HG02852 (cell line): Measurements from ENCODE around the gene MYOCD.

ENCODE experiments used
- ATAC-seq: cut with Tn5 transposase; IDR thresholded peaks from one replicate; pipeline ENCODE4 v1.9.1; 2021; ENCODE audit warnings: mild to moderate bottlenecking, moderate library complexity; ENCODE audit not compliant: unreplicated experiment

Gene MYOCD

GRCh38 chr17:12709063-12709462 lies 43.4 kb downstream of the MYOCD start:
- ATAC-seq, result no peak

GRCh38 chr17:12712415-12712814 lies 46.7 kb downstream of the MYOCD start:
- ATAC-seq, result no peak

DNA sequence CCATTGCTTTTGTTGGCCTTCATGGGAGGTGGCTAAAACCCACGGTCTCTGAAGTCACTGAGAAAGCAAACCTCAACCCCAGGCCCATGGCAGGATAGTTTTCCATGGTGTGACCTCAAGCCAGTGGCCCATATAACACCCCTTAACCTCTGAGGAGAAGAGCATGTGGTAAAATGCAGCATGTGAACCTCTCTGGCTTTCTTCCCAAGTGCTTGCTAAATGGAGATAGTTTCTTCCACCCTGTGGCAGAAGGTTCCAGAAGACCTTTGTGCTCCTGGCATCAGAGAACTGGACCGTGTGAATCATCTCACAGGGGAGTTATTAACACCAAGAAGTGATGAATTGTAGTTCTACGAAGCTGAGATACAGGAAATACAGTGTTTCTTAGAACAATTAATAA lies 47.3 kb downstream of the MYOCD start:
- ATAC-seq, result no peak

GRCh38 chr17:12719948-12720347 lies 54.3 kb downstream of the MYOCD start:
- ATAC-seq, result no peak

DNA sequence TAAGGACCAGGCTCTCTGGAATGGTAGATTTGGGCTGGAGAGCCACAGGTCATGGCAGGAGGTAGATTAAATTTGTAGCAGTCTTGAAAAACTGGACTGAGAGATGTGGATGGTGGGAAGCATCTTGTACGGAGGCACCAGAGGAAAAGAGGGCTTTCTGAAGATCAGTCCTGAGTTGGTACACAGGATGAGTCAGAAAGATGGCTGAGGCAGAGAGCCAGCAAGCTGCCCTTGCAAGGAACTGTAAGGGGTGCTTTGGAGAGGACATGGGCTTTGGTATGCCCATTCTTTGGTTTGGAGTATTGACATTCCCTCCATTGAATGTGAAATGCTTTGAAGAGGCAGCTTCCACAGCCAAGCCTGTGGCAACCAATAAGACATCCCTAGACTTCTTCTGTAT lies 55.9 kb downstream of the MYOCD start:
- ATAC-seq, result no peak

GRCh38 chr17:12722282-12722681 lies 56.6 kb downstream of the MYOCD start:
- ATAC-seq, result no peak

DNA sequence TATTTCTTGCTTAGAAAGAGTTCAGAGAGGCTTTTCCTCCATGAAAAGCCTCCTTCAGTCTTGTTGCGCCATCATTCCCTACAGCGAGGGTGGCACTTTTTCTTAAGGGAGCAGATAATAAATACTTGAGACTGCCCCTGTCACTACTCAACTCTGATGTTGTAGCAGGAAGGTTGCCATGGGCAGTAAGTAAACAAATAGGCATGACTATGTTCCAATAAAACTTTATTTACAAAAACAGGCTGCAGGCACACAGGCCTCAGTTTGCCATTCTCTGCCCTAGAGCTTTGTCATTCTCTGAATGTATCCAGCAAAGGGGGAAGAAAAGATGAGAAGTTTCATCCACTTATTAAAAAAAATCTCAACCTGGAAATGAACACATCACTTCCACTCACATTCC lies 60.4 kb downstream of the MYOCD start:
- ATAC-seq, result no peak

GRCh38 chr17:12727076-12727760 lies 61.5 kb downstream of the MYOCD start:
- no peak for ATAC-seq

- no peak for ATAC-seq
Observed at GRCh38 chr17:12727881-12728280, 62.2 kb downstream of the MYOCD start.

- no peak for ATAC-seq
Observed at GRCh38 chr17:12729086-12729485, 63.4 kb downstream of the MYOCD start.

GRCh38 chr17:12730421-12730820 lies 64.7 kb downstream of the MYOCD start:
- no peak for ATAC-seq

- ATAC-seq, result no peak
Observed at GRCh38 chr17:12730931-12731521, 65.3 kb downstream of the MYOCD start.

DNA sequence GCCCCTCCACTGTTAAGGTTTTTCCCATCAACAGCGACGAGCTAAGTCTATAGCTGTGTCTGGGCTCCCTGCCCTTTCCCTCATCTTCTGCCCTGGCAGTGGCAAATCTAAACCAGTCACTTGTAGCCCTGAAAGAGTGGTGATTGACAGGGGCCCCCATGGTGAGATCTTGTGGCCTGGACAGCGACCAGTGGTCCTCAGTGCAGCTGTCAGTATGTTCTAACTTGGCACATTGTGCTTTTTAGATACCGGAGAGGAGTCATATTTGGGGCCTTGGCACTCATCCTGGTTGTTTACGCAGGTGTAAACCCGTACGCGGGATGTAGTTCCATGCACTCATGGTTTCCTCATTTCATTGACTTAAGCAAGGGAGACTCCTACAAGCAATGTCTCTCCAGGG lies 66.1 kb downstream of the MYOCD start:
- no peak for ATAC-seq

- ATAC-seq, result no peak
Observed at GRCh38 chr17:12732366-12732765, 66.7 kb downstream of the MYOCD start.

DNA sequence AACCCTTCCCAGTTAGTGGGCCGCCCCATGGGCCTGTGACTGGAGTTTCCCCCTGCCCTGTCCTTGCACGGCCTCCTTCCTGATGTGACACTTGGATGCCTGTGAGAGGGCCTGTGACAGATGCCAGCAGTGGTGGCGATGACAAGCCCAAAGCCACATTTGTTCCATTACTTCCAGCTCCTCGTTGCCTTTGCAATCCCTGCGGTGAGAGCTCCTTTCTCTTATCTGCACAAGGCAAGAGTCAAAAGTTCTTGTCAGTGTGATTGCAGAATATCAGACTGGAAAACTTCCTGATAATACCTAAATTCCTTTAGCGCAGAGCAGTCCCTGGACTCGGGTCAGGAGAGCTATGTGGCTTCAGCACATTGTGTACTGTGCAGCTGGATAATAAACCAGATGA lies 69.2 kb downstream of the MYOCD start:
- ATAC-seq, result no peak

- no peak for ATAC-seq
Observed at GRCh38 chr17:12735517-12735916, 69.8 kb downstream of the MYOCD start.

DNA sequence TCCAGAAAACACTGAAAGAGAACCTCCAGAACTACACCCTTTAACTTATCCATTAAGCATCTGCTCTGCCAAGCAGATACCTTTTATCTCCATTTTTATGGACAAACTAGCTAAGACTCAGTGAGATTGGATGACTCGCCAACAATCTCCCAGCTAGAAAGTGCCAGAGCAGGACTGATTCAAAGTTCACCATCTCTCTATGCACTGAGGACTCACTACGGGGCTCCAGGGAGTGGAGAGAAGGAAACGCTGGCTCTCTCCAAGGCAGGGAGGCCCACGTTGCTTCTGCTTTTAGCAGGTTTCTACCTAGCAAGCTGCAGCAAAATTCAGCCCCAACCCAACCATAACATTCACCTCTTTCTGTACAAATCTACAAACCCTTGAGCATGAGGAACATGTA lies 70.8 kb downstream of the MYOCD start:
- no peak for ATAC-seq

DNA sequence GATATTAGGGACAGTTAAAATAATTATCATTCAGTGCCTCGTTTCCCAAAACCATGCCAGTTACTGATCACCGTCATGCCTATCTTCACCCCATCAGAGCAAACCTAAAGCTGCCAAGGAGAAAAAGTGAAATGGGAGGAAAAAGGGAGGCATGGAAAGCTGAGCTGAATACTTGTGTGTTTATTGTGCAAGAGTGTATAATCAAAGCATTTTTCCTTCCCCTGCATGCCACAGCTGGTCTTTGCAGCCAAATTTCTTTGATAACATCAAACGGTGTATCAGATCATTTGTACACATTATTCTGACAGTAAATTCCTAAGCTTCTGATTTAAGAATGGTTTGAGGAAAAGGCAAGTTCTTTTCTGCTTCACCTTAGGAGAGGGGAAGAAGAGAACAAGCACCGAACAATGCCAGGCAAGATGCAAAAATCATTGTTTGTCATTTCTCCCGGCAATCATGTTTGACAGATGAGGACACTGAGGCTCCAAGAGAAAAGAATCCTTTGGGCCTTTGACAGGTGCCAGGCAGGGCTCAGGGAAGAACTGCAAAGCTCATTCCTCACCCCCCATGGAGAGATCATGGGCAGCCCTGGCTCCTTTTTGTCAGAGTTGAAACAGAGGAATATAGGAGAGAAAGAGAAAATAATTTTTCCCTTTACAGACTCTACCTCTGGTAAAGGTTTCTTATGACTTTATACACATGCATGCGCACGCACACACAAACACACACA lies 72.2 kb downstream of the MYOCD start:
- no peak for ATAC-seq

- ATAC-seq, result no peak
Observed at GRCh38 chr17:12738624-12739023, 72.9 kb downstream of the MYOCD start.

DNA sequence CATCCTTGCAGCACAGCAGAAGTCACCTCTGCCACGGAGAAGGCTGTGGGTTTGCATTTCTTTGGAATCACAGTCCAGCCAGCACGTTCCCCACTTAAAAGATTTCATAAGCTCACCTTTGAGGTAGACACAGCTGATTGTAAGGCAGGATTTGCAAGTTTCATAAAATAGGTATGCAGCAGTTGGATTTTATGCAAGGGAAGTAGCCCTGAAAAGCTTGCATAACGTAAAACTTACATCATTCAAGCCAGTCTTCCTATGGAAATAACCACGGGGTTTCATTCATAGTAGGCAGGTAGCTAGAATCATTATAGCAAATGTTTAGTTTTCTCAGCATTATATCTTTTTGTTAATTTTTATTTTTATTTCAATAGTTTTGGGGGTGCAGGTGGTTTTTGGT lies 73.8 kb downstream of the MYOCD start:
- ATAC-seq, result no peak

- no peak for ATAC-seq
Observed at GRCh38 chr17:12743046-12743445, 77.4 kb downstream of the MYOCD start.

GRCh38 chr17:12744298-12744697 lies 78.6 kb downstream of the MYOCD start:
- no peak for ATAC-seq
